H54 (cell line): ENCODE measurements around the gene RPLP2.

ENCODE experiments used
- DNase-seq: peaks from one replicate; pipeline ENCODE4 v3.0.0; 2011; ENCODE audit warnings: low spot score, mixed read lengths; ENCODE audit not compliant: insufficient read length
- FAIRE-seq: peaks from 3 replicates; lab custom pipeline; 2011; peaks lifted over from hg19 to GRCh38; lab: Jason Lieb, UNC
- POLR2A ChIP-seq: IDR thresholded peaks from 2 replicates; pipeline ENCODE4 v1.6.1; 2011; ENCODE audit warnings: low read depth, mild to moderate bottlenecking, low read length

Gene RPLP2

DNA sequence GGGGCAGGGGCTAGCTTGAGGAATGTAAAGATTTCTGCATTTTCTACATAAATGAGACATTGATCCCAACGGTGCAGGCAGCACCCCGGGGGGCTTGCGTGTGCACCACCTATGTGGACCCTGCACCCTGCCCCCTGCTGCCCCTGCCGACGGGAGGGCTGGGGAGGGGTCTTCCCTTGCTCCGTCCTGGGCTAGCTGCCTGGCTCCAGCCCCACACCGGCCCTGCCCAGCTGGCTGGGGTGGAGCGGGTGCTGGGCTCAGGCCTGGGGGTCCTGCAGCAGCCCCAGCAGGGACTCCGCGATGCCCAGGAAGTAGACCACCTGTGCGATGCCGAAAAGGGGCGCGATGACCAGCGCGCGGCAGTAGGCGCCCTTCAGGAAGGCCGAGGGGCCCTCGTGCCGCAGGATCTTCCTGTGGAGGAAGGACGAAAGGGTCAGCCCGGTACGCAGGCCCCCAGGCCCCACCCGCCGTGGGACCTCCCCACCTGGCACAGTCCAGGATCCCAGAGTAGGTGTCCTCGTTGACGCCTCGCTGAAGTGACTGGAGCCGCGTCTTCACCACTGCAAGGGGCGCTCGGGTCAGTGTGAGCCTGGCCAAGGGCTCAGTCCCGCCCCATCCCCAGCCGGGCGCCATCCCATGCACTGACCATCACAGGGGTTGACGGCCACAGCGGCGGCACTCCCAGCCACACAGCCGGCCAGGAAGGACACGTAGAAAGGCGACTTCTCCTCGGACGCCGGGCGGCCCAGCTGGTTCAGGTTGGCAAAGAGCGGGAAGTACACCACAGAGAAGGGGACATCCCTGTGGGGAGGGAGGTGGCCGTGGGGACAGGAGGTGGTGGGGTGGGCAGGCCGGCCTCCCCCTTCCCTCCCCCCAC lies 17.9 kb upstream of the RPLP2 start:
- TF ChIP-seq POLR2A = no peak
- FAIRE-seq = no peak
- no peak for DNase-seq

DNA sequence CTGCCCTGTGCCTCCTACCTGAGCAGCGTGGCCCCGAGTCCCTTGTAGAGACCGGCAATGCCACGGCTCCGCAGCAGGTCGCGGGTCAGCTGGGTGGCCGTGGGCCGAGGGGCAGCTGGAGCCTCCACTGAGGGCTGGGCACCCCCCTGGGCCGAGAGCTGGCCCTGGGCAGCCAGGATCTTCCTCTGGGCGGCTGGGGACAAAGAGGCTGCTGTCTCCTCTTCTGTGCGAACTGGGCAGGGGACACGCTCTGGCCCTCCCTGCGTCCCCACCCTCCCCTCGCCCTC lies 17.3 kb upstream of the RPLP2 start:
- no peak for DNase-seq
- no peak for TF ChIP-seq POLR2A
- FAIRE-seq = no peak

DNA sequence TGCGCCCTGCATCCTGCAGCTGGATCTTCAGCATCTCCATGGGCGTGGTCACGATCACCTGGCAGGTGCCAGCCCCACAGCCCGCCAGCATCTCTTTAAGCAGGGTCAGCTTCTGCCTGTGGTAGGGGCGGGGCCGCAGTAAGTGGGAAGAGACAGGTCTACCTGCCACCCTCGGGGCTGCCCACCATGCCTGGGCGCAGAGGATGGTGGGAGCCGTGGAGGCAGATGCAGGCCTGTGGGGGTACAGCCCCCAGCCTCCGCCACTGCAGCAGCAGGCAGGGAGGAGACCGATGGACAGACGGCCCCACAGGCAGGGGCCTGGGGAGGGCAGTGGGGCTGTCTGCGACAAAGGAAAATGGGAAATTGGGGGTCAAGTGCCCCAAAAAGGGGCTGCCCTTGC lies 16.9 kb upstream of the RPLP2 start:
- no peak for FAIRE-seq
- DNase-seq = no peak
- no peak for TF ChIP-seq POLR2A

DNA sequence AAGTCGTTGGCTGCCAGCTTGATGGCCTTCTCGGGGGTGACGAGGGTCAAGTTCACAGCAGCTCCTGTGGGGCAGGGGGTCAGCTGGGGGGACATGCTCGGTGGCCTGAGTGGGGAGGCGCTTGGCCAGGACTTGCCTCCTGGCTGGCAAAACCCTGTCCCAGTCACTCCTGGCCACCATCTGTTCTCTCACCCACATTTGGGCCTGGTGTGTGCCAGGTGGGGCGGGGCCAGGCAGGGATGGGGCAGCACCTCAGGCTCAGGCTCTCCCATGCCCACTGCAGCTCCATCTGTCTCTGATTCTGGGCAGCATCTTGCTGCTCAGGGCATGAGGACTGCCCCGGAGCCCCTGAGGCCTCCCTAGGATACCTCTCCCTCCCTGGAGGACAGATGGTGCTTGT lies 16.2 kb upstream of the RPLP2 start:
- no peak for DNase-seq
- TF ChIP-seq POLR2A = no peak
- no peak for FAIRE-seq

DNA sequence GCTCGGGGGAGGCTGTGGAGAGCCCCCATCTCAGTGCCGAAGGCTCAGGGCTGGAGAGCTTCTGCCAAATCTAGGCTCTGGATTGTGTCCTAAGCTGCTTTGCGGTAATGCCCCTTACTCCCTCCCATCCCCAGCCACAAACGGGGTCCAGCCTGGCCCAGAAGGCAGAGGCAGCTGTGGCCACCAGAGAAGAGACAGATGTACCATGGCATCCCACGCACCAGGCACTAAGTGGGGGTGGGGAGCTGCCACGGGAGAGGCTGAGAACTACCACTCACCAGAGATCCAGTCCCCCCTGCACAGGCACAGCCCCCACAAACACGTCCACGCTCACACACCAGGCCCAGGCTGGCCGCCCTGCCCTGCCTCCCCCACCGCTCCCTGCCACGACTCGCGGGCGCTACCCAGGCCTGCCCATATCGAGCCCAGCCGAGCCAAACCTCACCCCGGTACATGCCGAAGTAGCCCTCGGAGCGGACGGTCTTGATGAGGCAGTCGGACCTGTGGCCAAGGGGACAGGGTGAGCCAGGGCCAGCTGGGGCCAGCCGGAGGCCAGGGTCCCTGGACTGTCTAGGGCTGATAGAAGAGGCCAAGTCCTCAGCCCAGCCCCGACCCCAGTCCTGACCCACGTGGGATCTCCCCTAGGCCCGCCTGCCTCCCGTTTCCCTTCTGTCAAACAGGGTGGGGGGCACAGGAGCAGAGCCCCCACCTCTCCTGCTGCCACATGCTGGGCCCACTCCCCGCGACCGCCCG lies 15.6 kb upstream of the RPLP2 start:
- FAIRE-seq (no peak), DNase-seq (no peak)
- no peak for TF ChIP-seq POLR2A

DNA sequence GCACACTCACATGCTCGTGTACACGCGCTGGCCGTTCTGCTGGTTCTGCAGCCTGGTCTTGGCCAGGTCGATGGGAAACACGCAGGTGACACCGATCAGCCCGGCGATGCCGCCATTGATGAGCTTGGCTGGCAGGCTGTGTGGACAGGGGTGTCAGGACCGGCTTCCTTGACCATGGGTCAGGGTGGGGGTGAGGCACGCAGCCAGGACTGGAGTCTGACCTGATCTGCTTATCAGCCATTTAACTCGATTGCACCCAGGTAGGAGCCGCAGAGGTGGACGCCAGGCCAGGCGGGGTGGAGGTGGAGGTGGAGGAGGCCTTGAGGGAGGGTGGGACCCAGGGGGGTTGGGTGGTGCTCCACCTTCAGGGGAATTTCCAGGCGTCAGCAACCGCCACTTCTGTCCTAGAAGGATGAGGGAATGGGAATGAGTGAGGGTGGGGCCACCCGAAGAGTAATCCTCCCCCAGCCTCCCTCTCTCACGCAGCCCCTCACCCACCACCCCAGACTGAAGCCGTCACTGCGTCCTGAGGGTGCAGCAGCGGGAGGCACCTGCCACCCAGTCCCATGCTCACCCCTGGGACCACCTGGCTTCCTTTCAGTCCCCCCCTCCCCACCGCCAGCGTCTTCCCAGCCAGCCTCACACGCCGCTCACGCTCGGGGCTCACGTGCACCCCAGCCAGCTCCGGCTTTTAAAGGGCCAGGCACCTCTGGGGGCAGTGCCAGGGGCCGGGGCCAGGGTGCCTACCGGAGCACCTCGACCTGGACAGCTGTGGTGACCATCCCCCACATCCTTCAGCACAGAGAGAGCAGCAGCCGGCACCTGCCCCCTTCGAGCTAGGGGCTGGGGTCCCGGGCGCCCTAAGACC lies 14.8 kb upstream of the RPLP2 start:
- FAIRE-seq (no peak), DNase-seq (no peak)
- no peak for TF ChIP-seq POLR2A

DNA sequence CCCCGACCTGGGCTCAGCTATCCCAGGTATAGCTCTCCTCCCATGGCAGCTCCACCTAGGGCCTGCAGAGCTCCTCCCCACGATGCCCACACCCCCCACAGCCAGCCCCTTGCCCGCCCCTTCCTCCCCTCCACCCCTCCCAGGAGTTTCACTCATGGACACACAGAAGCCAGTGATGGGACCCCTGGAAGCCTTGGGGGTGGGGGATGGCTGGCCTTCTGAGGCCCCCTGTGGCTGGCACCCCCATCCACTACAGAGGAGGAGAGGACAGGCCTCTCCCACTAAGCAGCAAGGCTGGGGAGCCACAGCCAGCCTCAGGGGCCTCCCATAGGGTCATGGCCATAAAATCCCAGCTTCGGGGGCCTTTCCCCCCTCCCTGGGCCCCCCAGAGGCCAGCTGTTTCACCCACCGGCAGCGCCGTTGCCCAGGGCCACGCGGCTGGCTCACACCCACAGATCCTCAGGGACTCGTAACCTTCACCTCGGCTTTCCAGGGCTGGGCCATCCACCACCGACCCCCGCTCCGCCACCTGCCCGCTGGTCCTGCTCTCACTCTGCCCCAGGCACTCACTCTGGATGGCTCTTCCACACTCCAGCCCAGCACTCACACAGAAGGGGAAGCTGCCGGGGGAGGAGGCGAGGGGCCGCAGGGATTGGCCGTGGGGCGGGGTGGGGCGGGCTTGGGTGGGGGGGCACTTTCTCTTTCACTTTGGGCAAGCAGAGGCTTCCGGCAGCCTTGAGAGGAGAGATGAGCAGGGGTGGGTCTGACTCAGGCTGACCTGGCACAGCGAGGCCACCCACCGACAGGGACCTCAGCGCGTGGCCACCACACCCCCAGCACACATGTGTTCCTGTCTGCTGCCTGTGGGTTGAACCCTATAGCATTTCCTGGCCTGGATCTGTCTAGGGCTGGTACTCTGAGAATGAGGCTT lies 13.9 kb upstream of the RPLP2 start:
- peak; percentile 97 for DNase-seq

DNA sequence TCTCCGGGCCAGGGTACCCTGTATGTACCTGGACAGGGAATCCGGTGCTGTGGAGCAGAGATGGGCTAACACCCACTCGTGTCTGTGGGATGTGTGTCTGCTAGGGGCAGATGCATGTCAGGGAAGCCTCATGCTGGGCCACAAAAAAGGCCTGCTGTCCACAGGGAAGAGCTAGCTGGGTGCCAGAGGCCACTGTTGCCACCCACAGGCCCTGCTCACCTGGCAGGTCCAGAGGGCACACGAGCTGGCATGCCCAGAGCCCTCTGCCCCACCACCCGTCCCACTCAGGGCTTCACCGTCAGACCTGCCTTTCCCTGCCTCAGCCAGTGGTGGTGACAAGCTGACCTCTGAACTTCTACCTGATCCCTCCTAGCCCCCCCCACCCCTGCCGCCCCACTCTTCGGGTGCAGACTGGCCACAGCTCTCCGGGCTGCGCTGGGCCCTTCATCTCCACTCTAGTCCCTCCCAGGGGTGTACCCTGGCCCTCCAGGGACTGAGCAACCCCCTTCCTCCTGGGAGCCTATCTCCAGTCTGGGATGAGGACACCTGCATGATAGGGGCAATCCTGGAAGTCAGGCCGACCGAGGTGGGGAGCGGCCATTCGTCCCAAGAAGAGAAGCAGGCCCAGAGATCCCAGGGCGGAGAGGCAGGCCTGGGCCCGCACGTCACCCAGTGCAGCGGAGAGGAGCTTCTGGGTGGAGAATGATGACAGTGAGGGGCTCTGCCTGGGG lies 13.0 kb upstream of the RPLP2 start:
- FAIRE-seq (no peak), DNase-seq (no peak)
- no peak for TF ChIP-seq POLR2A

More for the DNA sequence above, 13.9 kb upstream of the RPLP2 start:
- no peak for FAIRE-seq
- peak; percentile 58 for TF ChIP-seq POLR2A

DNA sequence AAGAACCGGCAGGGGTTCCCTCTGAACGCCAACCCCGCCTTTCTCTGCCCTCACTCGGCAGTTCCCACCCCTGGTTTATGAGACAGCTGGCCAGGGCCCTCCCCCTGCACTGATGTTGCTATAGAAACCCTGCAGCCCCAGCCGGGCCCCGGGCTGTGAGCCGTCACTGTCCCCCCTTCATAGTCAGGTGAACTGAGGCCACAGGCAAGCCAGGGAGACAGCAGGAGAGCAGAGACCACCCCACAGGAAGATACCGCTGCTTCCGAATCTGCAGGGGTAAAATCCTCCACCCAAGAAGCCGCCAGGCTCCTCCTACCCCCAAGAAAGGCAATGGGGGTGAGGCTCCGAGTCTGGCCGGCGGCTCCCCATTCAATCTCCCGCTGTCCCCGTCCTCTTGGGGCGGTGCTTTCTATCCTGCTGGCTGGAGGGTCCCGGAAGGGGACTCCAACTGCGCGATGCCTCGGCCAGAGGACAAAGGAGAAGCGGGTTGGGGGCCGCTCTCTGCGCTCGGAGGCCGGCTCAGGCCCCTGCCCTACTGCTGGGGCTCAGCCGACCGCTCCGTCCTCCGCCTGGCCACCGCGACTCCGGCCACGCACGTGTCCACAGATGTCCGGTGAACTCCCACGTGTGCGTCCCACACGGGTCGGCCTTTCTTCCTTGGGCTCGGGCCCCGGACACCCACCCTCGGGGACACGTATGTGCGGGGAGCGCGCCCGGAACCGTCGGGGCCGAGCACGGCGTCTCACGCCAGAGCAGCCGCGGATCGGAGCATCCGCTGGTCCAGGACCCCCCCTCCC lies 12.3 kb upstream of the RPLP2 start:
- DNase-seq (no peak), FAIRE-seq (no peak)
- no peak for TF ChIP-seq POLR2A

DNA sequence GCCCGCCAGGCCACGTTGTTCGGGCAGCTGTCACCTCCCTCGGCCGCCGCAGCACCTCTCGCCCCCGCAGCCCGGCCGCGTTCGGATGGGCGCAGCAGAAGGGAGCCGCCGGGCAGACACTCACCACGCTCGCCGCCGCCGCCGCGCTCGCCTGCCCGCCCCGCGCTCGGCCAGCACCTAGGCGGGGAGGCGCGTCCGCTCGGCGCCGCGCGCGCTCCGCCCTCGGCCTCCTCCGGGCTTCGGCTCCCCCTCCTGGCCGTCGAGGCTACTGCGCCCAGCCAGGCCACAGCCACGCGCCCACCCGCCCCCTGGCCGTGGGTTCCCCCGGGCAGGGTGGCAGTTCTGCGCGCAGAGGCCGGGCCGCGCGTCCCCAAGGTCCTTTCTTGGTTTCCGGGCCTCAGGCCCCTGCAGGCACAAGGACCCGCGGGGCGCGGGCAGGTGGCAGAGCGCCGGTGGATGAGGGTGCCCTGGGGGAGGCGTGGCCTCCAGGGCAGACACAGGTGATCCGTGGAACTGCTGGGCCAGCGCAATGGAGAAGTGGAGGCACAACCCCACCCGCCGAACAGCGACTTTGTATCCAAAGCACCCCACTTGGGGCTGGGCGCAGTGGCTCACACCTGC lies 11.6 kb upstream of the RPLP2 start, which contains the start of gene SLC25A22:
Gene SLC25A22 (minus strand): TSS at position 189 of the 621 bp plus-strand sequence. CDS start 3,275 bp downstream, outside the sequence.
- DNase-seq (no peak), FAIRE-seq (no peak)

More for the DNA sequence above, 11.6 kb upstream of the RPLP2 start, which contains the start of gene SLC25A22:
- TF ChIP-seq POLR2A = peak; percentile 62; the same call in 1 of the 2 replicates
